Measurements from ENCODE around the gene DMRTB1.

The DMRTB1 gene

GRCh38 chr1:53501065-53502005, 42.1 kb downstream of the DMRTB1 start:
- no peak overlapping the region for H3K27ac ChIP-seq (ENCODE audit: insufficient read depth, low read depth, low read length, poor library complexity, severe bottlenecking)
- no peaks in the 10 kb centered on the region for H3K36me3 ChIP-seq (ENCODE audit: control insufficient read depth, insufficient read depth, low read length)
- H3K27me3 ChIP-seq (ENCODE audit: control insufficient read depth, insufficient read depth, low read length, poor library complexity, severe bottlenecking) = no peaks in the 10 kb centered on the region
- no peaks in the 10 kb centered on the region for H3K9me3 ChIP-seq (ENCODE audit: control insufficient read depth, low read length)
- H3K4me1 ChIP-seq (ENCODE audit: control insufficient read depth, insufficient read depth, low read length) = peaks cover 36% of the 10 kb centered on the region
- WGBS, 2 experiments = 64 to 65% methylated on average over 21 of the region's 21 CpGs
- H3K4me3 ChIP-seq (ENCODE audit: insufficient read depth, low read depth, low read length) = no peak overlapping the region

DNA sequence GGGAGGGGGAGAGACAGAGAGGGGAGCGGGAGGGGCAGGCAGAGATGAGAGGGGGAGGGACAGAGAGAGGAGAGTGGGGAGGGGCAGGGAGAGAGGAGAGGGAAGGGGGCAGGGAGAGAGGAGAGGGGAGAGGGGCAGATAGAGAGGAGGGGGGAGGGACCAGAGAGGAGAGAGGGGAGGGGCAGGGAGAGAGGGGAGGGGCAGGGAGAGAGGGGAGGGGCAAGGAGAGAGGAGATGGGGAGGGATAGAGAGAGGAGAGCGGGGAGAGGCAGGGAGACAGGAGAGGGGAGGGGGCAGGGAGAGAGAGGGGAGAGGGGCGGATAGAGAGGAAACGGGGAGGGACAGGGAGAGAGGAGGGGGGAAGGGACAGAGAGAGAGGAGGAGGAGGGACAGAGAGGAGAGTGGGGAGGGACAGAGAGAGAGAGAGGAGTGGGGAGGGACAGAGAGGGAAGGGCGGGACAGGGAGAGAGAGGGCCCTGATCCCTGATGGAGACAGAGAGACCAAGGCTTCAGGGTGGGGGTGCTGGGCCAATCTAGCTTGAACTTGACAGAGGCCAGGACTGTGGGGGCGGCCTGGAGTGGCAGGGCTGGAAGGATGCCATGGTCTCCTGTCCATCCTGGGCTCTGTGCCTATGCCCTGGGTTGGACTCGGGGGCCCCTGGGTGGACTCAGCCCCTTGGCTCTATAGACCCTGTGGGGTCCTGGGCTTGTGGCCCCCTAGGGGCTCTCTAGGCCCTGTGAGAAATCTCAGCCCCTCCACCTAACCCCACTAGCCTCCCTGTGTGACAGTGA, 43.6 kb downstream of the DMRTB1 start:
- Histone ChIP-seq H3K27ac (ENCODE audit: insufficient read depth, low read depth, low read length, poor library complexity, severe bottlenecking) (peak overlapping the region; percentile 79), H3K4me1 (ENCODE audit: control insufficient read depth, insufficient read depth, low read length) (peaks cover 51% of the 10 kb centered on the region), H3K9me3 (ENCODE audit: control insufficient read depth, low read length) (no peaks in the 10 kb centered on the region), H3K4me3 (ENCODE audit: insufficient read depth, low read depth, low read length) (no peak overlapping the region), H3K27me3 (ENCODE audit: control insufficient read depth, insufficient read depth, low read length, poor library complexity, severe bottlenecking) (no peaks in the 10 kb centered on the region), H3K36me3 (ENCODE audit: control insufficient read depth, insufficient read depth, low read length) (no peaks in the 10 kb centered on the region)
- 56 to 59% methylated on average over 7 of the region's 7 CpGs for WGBS, 2 experiments

DNA sequence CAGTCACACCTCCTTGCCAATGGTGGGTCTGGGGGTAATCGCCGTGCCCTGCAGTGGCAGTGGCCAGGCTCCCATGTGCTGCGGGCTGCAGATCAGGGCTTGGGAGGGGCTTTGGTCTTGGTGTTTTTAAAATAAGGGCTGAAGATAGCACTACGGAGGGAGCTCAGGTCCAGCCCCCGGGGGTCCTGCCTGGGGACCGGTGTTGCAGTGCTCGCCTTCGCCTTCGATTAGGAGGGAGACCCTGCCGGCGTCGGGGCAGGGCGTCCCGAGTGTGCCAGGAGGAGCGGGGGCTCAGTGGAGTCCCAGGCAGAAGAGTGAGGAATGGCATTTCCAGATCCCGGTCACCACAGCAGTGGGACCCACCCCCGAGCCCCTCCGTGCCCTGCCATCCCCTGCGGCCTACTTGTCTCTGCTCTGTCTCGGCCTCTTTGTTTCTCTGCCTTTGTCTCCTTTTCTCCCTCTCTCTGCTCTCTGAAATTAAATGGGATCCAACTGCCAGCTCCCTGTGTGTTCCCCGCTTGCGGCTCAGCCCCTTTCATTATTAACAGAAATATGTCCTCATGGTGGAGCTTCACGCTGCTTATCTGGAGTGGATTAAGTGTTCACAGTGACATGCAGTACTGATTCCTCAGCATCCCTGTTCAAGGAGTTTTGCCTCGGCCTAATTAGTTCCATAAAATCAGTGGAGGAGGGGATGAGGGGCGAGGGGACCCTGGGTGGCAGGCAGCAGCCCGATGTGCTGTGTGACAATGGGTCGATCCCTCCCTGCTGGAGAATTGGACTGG, 44.4 kb downstream of the DMRTB1 start:
- Histone ChIP-seq H3K27me3 (ENCODE audit: control insufficient read depth, insufficient read depth, low read length, poor library complexity, severe bottlenecking) (no peaks in the 10 kb centered on the region), H3K4me1 (ENCODE audit: control insufficient read depth, insufficient read depth, low read length) (peaks cover 57% of the 10 kb centered on the region), H3K36me3 (ENCODE audit: control insufficient read depth, insufficient read depth, low read length) (no peaks in the 10 kb centered on the region), H3K27ac (ENCODE audit: insufficient read depth, low read depth, low read length, poor library complexity, severe bottlenecking) (peak overlapping the region; percentile 79), H3K9me3 (ENCODE audit: control insufficient read depth, low read length) (no peaks in the 10 kb centered on the region), H3K4me3 (ENCODE audit: insufficient read depth, low read depth, low read length) (no peak overlapping the region)
- WGBS, 2 experiments = 20 to 22% methylated on average over 27 of the region's 27 CpGs

- no peak overlapping the region for H3K4me3 ChIP-seq (ENCODE audit: insufficient read depth, low read depth, low read length)
- no peaks in the 10 kb centered on the region for H3K36me3 ChIP-seq (ENCODE audit: control insufficient read depth, insufficient read depth, low read length)
- H3K9me3 ChIP-seq (ENCODE audit: control insufficient read depth, low read length) = no peaks in the 10 kb centered on the region
- WGBS, 2 experiments = 84 to 90% methylated on average over 9 of the region's 9 CpGs
- no peaks in the 10 kb centered on the region for H3K27me3 ChIP-seq (ENCODE audit: control insufficient read depth, insufficient read depth, low read length, poor library complexity, severe bottlenecking)
- peaks cover 63% of the 10 kb centered on the region for H3K4me1 ChIP-seq (ENCODE audit: control insufficient read depth, insufficient read depth, low read length)
- no peak overlapping the region for H3K27ac ChIP-seq (ENCODE audit: insufficient read depth, low read depth, low read length, poor library complexity, severe bottlenecking)
Observed at GRCh38 chr1:53504901-53505300, 45.7 kb downstream of the DMRTB1 start.

DNA sequence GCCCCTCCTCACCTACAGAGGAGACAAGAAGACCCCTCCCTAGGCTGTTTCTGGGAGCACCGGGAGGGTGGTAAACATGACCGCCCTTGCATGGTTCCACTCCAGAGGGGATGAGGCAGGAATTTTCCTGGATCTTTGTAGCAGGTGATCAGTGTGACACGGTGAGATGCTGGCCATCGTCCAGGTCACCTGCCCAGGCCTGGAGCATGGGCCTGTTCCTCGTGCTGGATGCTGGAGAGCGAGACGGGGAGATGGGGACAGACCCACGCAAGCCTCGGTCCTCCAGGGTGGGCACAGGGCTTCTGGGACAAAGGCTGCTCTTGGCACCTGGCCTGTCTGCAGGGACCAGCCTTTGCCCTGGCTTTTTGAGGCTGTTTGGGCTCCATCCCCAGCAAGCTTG, 46.2 kb downstream of the DMRTB1 start:
- no peaks in the 10 kb centered on the region for H3K9me3 ChIP-seq (ENCODE audit: control insufficient read depth, low read length)
- WGBS, 2 experiments = 90 to 91% methylated on average over 9 of the region's 9 CpGs
- no peaks in the 10 kb centered on the region for H3K27me3 ChIP-seq (ENCODE audit: control insufficient read depth, insufficient read depth, low read length, poor library complexity, severe bottlenecking)
- H3K4me1 ChIP-seq (ENCODE audit: control insufficient read depth, insufficient read depth, low read length) = peaks cover 58% of the 10 kb centered on the region
- H3K36me3 ChIP-seq (ENCODE audit: control insufficient read depth, insufficient read depth, low read length) = no peaks in the 10 kb centered on the region
- no peak overlapping the region for H3K27ac ChIP-seq (ENCODE audit: insufficient read depth, low read depth, low read length, poor library complexity, severe bottlenecking)
- H3K4me3 ChIP-seq (ENCODE audit: insufficient read depth, low read depth, low read length) = no peak overlapping the region

DNA sequence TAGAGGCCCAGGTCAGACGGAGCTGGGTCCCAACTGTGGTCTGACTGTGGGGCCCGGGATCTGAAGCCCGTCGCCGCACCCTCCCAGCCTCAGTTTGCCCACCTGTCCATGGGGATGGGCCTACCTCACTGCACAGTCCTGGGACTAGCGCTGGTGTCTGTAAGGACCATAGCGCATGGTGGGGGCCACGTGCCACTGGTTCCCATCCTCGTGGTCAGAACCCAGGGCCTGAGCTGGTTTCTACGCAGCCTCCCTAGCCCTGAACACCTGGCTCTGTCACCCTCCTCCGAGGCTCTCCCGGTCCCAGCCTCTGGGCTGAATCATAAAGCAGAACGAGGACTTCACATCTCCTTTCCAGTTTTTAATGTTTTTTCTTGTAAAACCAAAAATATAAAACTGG, 46.7 kb downstream of the DMRTB1 start:
- Histone ChIP-seq H3K36me3 (ENCODE audit: control insufficient read depth, insufficient read depth, low read length) (no peaks in the 10 kb centered on the region), H3K4me3 (ENCODE audit: insufficient read depth, low read depth, low read length) (no peak overlapping the region), H3K27me3 (ENCODE audit: control insufficient read depth, insufficient read depth, low read length, poor library complexity, severe bottlenecking) (no peaks in the 10 kb centered on the region), H3K27ac (ENCODE audit: insufficient read depth, low read depth, low read length, poor library complexity, severe bottlenecking) (no peak overlapping the region), H3K9me3 (ENCODE audit: control insufficient read depth, low read length) (no peaks in the 10 kb centered on the region), H3K4me1 (ENCODE audit: control insufficient read depth, insufficient read depth, low read length) (peaks cover 53% of the 10 kb centered on the region)
- WGBS, 2 experiments = 91 to 92% methylated on average over 13 of the region's 13 CpGs

- Histone ChIP-seq H3K36me3 (ENCODE audit: control insufficient read depth, insufficient read depth, low read length) (no peaks in the 10 kb centered on the region), H3K9me3 (ENCODE audit: control insufficient read depth, low read length) (no peaks in the 10 kb centered on the region), H3K4me1 (ENCODE audit: control insufficient read depth, insufficient read depth, low read length) (peaks cover 54% of the 10 kb centered on the region), H3K4me3 (ENCODE audit: insufficient read depth, low read depth, low read length) (no peak overlapping the region), H3K27ac (ENCODE audit: insufficient read depth, low read depth, low read length, poor library complexity, severe bottlenecking) (no peak overlapping the region), H3K27me3 (ENCODE audit: control insufficient read depth, insufficient read depth, low read length, poor library complexity, severe bottlenecking) (no peaks in the 10 kb centered on the region)
- WGBS, 2 experiments = 92% methylated on average over 25 of the region's 25 CpGs
Observed at GRCh38 chr1:53506355-53507050, 47.3 kb downstream of the DMRTB1 start.

GRCh38 chr1:53507116-53507820, 48.1 kb downstream of the DMRTB1 start:
- no peak overlapping the region for H3K4me3 ChIP-seq (ENCODE audit: insufficient read depth, low read depth, low read length)
- WGBS, 2 experiments = 52 to 54% methylated on average over 13 of the region's 13 CpGs

More at GRCh38 chr1:53507116-53507820, 48.1 kb downstream of the DMRTB1 start:
- no peaks in the 10 kb centered on the region for H3K27me3 ChIP-seq (ENCODE audit: control insufficient read depth, insufficient read depth, low read length, poor library complexity, severe bottlenecking)
- H3K4me1 ChIP-seq (ENCODE audit: control insufficient read depth, insufficient read depth, low read length) = peaks cover 56% of the 10 kb centered on the region
- H3K36me3 ChIP-seq (ENCODE audit: control insufficient read depth, insufficient read depth, low read length) = no peaks in the 10 kb centered on the region
- no peak overlapping the region for H3K27ac ChIP-seq (ENCODE audit: insufficient read depth, low read depth, low read length, poor library complexity, severe bottlenecking)
- no peaks in the 10 kb centered on the region for H3K9me3 ChIP-seq (ENCODE audit: control insufficient read depth, low read length)

Measured in ectodermal cell (in vitro differentiated cells).